H9 (cell line): ENCODE data around the gene TNIP2. TPM values are rescaled to one million over a fixed set of nuclear protein-coding genes. Genes with fewer than 3 reads are reported as not detected.

ENCODE experiments used
- DNase-seq: peaks from one replicate; pipeline ENCODE4 v3.0.0-alpha.2; 2017
- H2AFZ ChIP-seq: one replicate; pipeline ENCODE4 v1.6.1; 2013; ENCODE audit warnings: mild to moderate bottlenecking, low read length, control low read depth, moderate library complexity
- H2AK5ac ChIP-seq: 2 replicates; pipeline ENCODE4 v1.6.1; 2013; ENCODE audit warnings: low read length, control low read depth, mixed read lengths; ENCODE audit not compliant: insufficient read length
- H2BK120ac ChIP-seq: one replicate; pipeline ENCODE4 v1.6.1; 2013; ENCODE audit warnings: low read depth, mild to moderate bottlenecking, low read length, control low read depth, inconsistent platforms; ENCODE audit not compliant: poor library complexity, severe bottlenecking
- H2BK12ac ChIP-seq: 2 replicates; pipeline ENCODE4 v1.6.1; 2013; ENCODE audit warnings: low read length, control low read depth, mixed read lengths, low read depth; ENCODE audit not compliant: insufficient read length
- H2BK15ac ChIP-seq: 2 replicates; pipeline ENCODE4 v1.6.1; 2013; ENCODE audit warnings: low read depth, low read length, control low read depth
- H2BK20ac ChIP-seq: one replicate; pipeline ENCODE4 v1.6.1; 2013; ENCODE audit warnings: low read depth, mild to moderate bottlenecking, low read length, control low read depth, inconsistent platforms; ENCODE audit not compliant: poor library complexity, severe bottlenecking
- H2BK5ac ChIP-seq: 2 replicates; pipeline ENCODE4 v1.6.1; 2013; ENCODE audit warnings: low read length, control low read depth, mixed read lengths; ENCODE audit not compliant: insufficient read length
- H3K14ac ChIP-seq: 2 replicates; pipeline ENCODE4 v1.6.1; 2013; ENCODE audit warnings: low read length, control low read depth; ENCODE audit not compliant: insufficient read depth
- H3K18ac ChIP-seq: 2 replicates; pipeline ENCODE4 v1.6.1; 2013; ENCODE audit warnings: low read depth, mild to moderate bottlenecking, mixed read lengths, low read length, control low read depth; ENCODE audit not compliant: insufficient read length
- H3K23ac ChIP-seq: 2 replicates; pipeline ENCODE4 v1.6.1; 2013; ENCODE audit warnings: low read length, control low read depth, mixed read lengths, low read depth; ENCODE audit not compliant: insufficient read length
- H3K23me2 ChIP-seq: 2 replicates; pipeline ENCODE4 v1.6.1; 2013; ENCODE audit warnings: low read depth, mild to moderate bottlenecking, mixed read lengths, low read length, control low read depth; ENCODE audit not compliant: insufficient read length, poor library complexity, severe bottlenecking
- H3K27ac ChIP-seq: 2 replicates; pipeline ENCODE4 v1.5.1; 2013; ENCODE audit warnings: low read length, control low read depth, mixed read lengths, low read depth; ENCODE audit not compliant: insufficient read length
- H3K27me3 ChIP-seq: 2 replicates; pipeline ENCODE4 v1.6.1; 2013; ENCODE audit warnings: low read length, control low read depth, inconsistent platforms; ENCODE audit not compliant: insufficient read depth
- H3K4ac ChIP-seq: 2 replicates; pipeline ENCODE4 v1.6.1; 2013; ENCODE audit warnings: low read depth, mild to moderate bottlenecking, control low read depth, inconsistent platforms, low read length, moderate library complexity
- H3K4me1 ChIP-seq: 2 replicates; pipeline ENCODE4 v1.6.1; 2013; ENCODE audit warnings: low read length, control low read depth, inconsistent platforms; ENCODE audit not compliant: insufficient read depth
- H3K4me2 ChIP-seq: 2 replicates; pipeline ENCODE4 v1.6.1; 2013; ENCODE audit warnings: low read length, control low read depth, mixed read lengths; ENCODE audit not compliant: insufficient read length, insufficient read depth
- H3K56ac ChIP-seq: 2 replicates; pipeline ENCODE4 v1.6.1; 2013; ENCODE audit warnings: low read depth, mild to moderate bottlenecking, mixed read lengths, low read length, control low read depth; ENCODE audit not compliant: insufficient read length
- H3K79me1 ChIP-seq: 2 replicates; pipeline ENCODE4 v1.6.1; 2013; ENCODE audit warnings: low read depth, mild to moderate bottlenecking, moderate library complexity, low read length, control low read depth, inconsistent platforms; ENCODE audit not compliant: insufficient read depth, poor library complexity, severe bottlenecking
- H3K79me2 ChIP-seq: 2 replicates; pipeline ENCODE4 v1.6.1; 2013; ENCODE audit warnings: low read length, control low read depth, inconsistent platforms; ENCODE audit not compliant: insufficient read depth
- H3K9ac ChIP-seq: 2 replicates; pipeline ENCODE4 v1.6.1; 2013; ENCODE audit warnings: low read length, control low read depth, mixed read lengths; ENCODE audit not compliant: insufficient read length; ENCODE audit errors: extremely low read depth
- H3K9me3 ChIP-seq: one replicate; pipeline ENCODE4 v1.6.1; 2013; ENCODE audit warnings: low read depth, low read length, inconsistent platforms; ENCODE audit not compliant: control insufficient read depth
- H3T11ph ChIP-seq: one replicate; pipeline ENCODE4 v1.6.1; 2013; ENCODE audit warnings: mild to moderate bottlenecking, low read length, control low read depth, inconsistent platforms
- H4K20me1 ChIP-seq: one replicate; pipeline ENCODE4 v1.6.1; 2013; ENCODE audit not compliant: control insufficient read depth, insufficient read length, insufficient read depth
- H4K5ac ChIP-seq: 2 replicates; pipeline ENCODE4 v1.6.1; 2013; ENCODE audit warnings: low read depth, mild to moderate bottlenecking, mixed read lengths, low read length, control low read depth; ENCODE audit not compliant: insufficient read length
- H4K8ac ChIP-seq: replicated peaks from 2 replicates; pipeline ENCODE4 v1.6.1; 2013; ENCODE audit warnings: low read length, control low read depth, mixed read lengths, low read depth; ENCODE audit not compliant: insufficient read length
- H4K91ac ChIP-seq: 2 replicates; pipeline ENCODE4 v1.6.1; 2013; ENCODE audit warnings: low read depth, mild to moderate bottlenecking, moderate library complexity, mixed read lengths, low read length, control low read depth; ENCODE audit not compliant: insufficient read length
- H3K27ac Mint-ChIP-seq, 3 experiments: 2 replicates in 2 of 3; 3 replicates in 1 of 3; pipeline ENCODE4 v1.8.0; 2020 to 2021; ENCODE audit warnings: mixed read lengths in 3 of 3, mild to moderate bottlenecking in 1 of 3, moderate library complexity in 1 of 3
- H3K27me3 Mint-ChIP-seq: 2 replicates; pipeline ENCODE4 v1.8.0; 2021; ENCODE audit warnings: low read depth, mild to moderate bottlenecking, moderate library complexity, mixed read lengths
- H3K36me3 Mint-ChIP-seq, 3 experiments: 2 replicates in 2 of 3; 3 replicates in 1 of 3; pipeline ENCODE4 v1.8.0; 2020 to 2021; ENCODE audit warnings: low read depth in 3 of 3, mixed read lengths in 3 of 3; ENCODE audit not compliant: insufficient read depth in 1 of 3
- H3K4me1 Mint-ChIP-seq, 2 experiments: 2 replicates each; pipeline ENCODE4 v1.8.0; 2020; ENCODE audit warnings: mixed read lengths in 2 of 2
- H3K4me3 Mint-ChIP-seq, 2 experiments: 2 replicates in 1 of 2; 3 replicates in 1 of 2; pipeline ENCODE4 v1.8.0; 2020 to 2021; ENCODE audit warnings: mild to moderate bottlenecking in 2 of 2, mixed read lengths in 2 of 2, moderate library complexity in 1 of 2
- H3K9me3 Mint-ChIP-seq, 2 experiments: 2 replicates in 1 of 2; 3 replicates in 1 of 2; pipeline ENCODE4 v1.8.0; 2020; ENCODE audit warnings: mild to moderate bottlenecking in 2 of 2, mixed read lengths in 2 of 2, moderate library complexity in 1 of 2
- WGBS: extraction: QIAGEN DNeasy Blood & Tissue Kit; methylation state at CpG from one replicate; pipeline ENCODE4 v1.1.7; 2013; ENCODE audit warnings: missing lambda C conversion rate, low lambda C conversion rate, mixed read lengths; ENCODE audit not compliant: insufficient read length; ENCODE audit errors: extremely low coverage; 5-methylcytosine and 5-hydroxymethylcytosine counted together
- total RNA-seq: library from RNA; stranded (reverse); gene quantifications from 2 replicates; pipeline ENCODE4 v1.2.1, GENCODE V29; 2021
- TF ChIP-seq, protein P1 (sequence below): fragments of 200-600 bp; sonication (generic); conservative IDR thresholded peaks from 3 replicates; pipeline ENCODE4 v1.8.0; 2021; ENCODE audit warnings: antibody characterized with exemption, mild to moderate bottlenecking

The TNIP2 gene
- total RNA-seq, 1 experiment from 2014 or later: 44.7 TPM

DNA sequence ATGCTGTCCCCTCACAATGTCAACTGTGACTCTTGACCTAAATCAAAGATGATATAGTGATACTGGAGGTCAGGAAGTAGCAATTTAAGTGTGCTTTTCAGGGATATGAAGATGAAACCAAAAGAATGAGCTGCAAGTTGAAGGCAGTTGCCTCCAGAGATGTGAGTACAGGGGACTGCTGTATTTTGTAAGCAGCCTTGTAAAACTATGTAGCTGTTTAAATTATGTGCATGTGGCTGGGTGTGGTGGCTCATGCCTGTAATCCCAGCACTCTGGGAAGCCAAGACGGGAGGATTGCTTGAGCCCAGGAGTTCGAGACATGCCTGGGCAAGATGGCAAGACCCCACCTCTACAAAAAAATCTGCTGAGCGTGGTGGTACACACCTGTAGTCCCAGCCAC, 15.1 kb upstream of the TNIP2 start:
- H3K4me3 Mint-ChIP-seq: no peak overlapping the region
- no CpG with 5 or more reads among the region's 3 CpGs for WGBS

More for the DNA sequence above, 15.1 kb upstream of the TNIP2 start:
- Histone ChIP-seq H3K79me1 (no peaks in the 10 kb centered on the region), H2BK5ac (no peak overlapping the region), H3K79me2 (no peaks in the 10 kb centered on the region), H3K23ac (no peak overlapping the region), H3K4ac (no peak overlapping the region), H3K18ac (no peak overlapping the region), H4K8ac (no peak overlapping the region), H2AK5ac (no peak overlapping the region), H3K14ac (no peak overlapping the region), H2BK20ac (no peak overlapping the region), H3K9ac (no peak overlapping the region), H3K4me2 (no peak overlapping the region), H3K27me3 (no peaks in the 10 kb centered on the region), H3K27ac (no peak overlapping the region), H2BK12ac (no peak overlapping the region), H4K5ac (no peak overlapping the region), H2BK15ac (no peak overlapping the region), H2AFZ (no peak overlapping the region), H2BK120ac (no peak overlapping the region), H4K91ac (no peak overlapping the region), H4K20me1 (no peaks in the 10 kb centered on the region), H3K56ac (no peak overlapping the region), H3K23me2 (no peaks in the 10 kb centered on the region), H3K4me1 (no peaks in the 10 kb centered on the region), H3K9me3 (no peaks in the 10 kb centered on the region), H3T11ph (no peak overlapping the region)
- DNase-seq: no peak
- TF ChIP-seq, protein P1, sequence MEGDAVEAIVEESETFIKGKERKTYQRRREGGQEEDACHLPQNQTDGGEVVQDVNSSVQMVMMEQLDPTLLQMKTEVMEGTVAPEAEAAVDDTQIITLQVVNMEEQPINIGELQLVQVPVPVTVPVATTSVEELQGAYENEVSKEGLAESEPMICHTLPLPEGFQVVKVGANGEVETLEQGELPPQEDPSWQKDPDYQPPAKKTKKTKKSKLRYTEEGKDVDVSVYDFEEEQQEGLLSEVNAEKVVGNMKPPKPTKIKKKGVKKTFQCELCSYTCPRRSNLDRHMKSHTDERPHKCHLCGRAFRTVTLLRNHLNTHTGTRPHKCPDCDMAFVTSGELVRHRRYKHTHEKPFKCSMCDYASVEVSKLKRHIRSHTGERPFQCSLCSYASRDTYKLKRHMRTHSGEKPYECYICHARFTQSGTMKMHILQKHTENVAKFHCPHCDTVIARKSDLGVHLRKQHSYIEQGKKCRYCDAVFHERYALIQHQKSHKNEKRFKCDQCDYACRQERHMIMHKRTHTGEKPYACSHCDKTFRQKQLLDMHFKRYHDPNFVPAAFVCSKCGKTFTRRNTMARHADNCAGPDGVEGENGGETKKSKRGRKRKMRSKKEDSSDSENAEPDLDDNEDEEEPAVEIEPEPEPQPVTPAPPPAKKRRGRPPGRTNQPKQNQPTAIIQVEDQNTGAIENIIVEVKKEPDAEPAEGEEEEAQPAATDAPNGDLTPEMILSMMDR: no peak
- Mint-ChIP-seq H3K4me1 (peaks cover 19% of the 10 kb centered on the region in 2 experiments), H3K27me3 (no peaks in the 10 kb centered on the region), H3K36me3 (peaks cover 0 to 10% (median 2%) of the 10 kb centered on the region in 3 experiments; a peak in 2 of 7 replicates), H3K9me3 (peaks cover 6 to 9% of the 10 kb centered on the region in 2 experiments; a peak in 4 of 5 replicates), H3K27ac (no peak overlapping the region)
